Stimulated activated CD8-positive, alpha-beta memory T cell treated with anti-CD3 and anti-CD28 coated beads, Interleukin-4, amount 100 ng/mL, for 1 hour (primary cell): ENCODE results near the gene ABCC3.

Source experiments
- DNase-seq, 2 donors: peaks; one replicate each; pipeline ENCODE4 v3.0.0-alpha.2; 2020; ENCODE audit warnings: low read depth in 2 of 2, low spot score in 1 of 2

Gene ABCC3

GRCh38 chr17:50627782-50628601, 6.7 kb upstream of the ABCC3 start:
- DNase-seq, result no peak

- no peak for DNase-seq
Observed at GRCh38 chr17:50629902-50630301, 4.8 kb upstream of the ABCC3 start.

- DNase-seq, result peak in 1 of 2 donors; percentile 39
Observed at GRCh38 chr17:50630524-50631194, 4.0 kb upstream of the ABCC3 start.

- DNase-seq, result no peak
Observed at GRCh38 chr17:50631195-50631907, 3.3 kb upstream of the ABCC3 start.

GRCh38 chr17:50631908-50632571, 2.6 kb upstream of the ABCC3 start:
- no peak for DNase-seq

- DNase-seq, result no peak
Observed at GRCh38 chr17:50632637-50633036, 2.0 kb upstream of the ABCC3 start.

GRCh38 chr17:50633683-50634082, 998 bp upstream of the ABCC3 start:
- DNase-seq, result no peak

GRCh38 chr17:50634915-50635731, 442 bp downstream of the ABCC3 start:
- DNase-seq, result no peak

GRCh38 chr17:50635732-50635981, 976 bp downstream of the ABCC3 start:
- DNase-seq, result no peak

GRCh38 chr17:50635982-50636803, 1.5 kb downstream of the ABCC3 start:
- no peak for DNase-seq

- DNase-seq, result no peak
Observed at GRCh38 chr17:50636804-50637195, 2.1 kb downstream of the ABCC3 start.

- DNase-seq, result no peak
Observed at GRCh38 chr17:50637829-50638605, 3.3 kb downstream of the ABCC3 start.

GRCh38 chr17:50638606-50638965, 3.9 kb downstream of the ABCC3 start:
- DNase-seq, result no peak

- DNase-seq, result no peak
Observed at GRCh38 chr17:50638966-50639713, 4.5 kb downstream of the ABCC3 start.

- DNase-seq, result no peak
Observed at GRCh38 chr17:50640686-50641351, 6.1 kb downstream of the ABCC3 start.

GRCh38 chr17:50641357-50641756, 6.7 kb downstream of the ABCC3 start:
- no peak for DNase-seq

- DNase-seq, result no peak
Observed at GRCh38 chr17:50642071-50642721, 7.5 kb downstream of the ABCC3 start.
